HCT116 (cell line): ENCODE data around the gene HOXC6. TPM values are rescaled to one million over a fixed set of nuclear protein-coding genes. Genes with fewer than 3 reads are reported as not detected.

Source experiments
- ATAC-seq: fragments of 200-7000 bp; cut with Tn5 transposase; 2 replicates; pipeline ENCODE4 v1.9.1; 2020; ENCODE audit warnings: mild to moderate bottlenecking, moderate library complexity
- BruUV-seq: library from RNA; stranded (reverse); fragments of 400-500 nt; replicated peaks from 2 replicates; lab custom pipeline; 2021; lab: Mats Ljungman, UMichigan
- CTCF ChIA-PET: fragments of 300-600 bp; sonication (Branson Sonifier 250); formaldehyde crosslinking; loops from one replicate; lab custom pipeline; 2021; ENCODE audit warnings: antibody characterized with exemption; lab: Charles Lee
- POLR2A ChIA-PET: fragments of 300-600, 350-600 bp; sonication (Branson Sonifier 250); formaldehyde crosslinking; loops from one replicate; lab custom pipeline; 2021; ENCODE audit warnings: antibody characterized with exemption; lab: Charles Lee
- RAD21 ChIA-PET, 2 experiments: fragments of 300-600 bp; sonication (Branson Sonifier 250); formaldehyde crosslinking; loops; one replicate each; lab custom pipeline; 2023; ENCODE audit warnings: low total read pairs in 2 of 2; ENCODE audit not compliant: uncharacterized antibody in 2 of 2, unreplicated experiment in 2 of 2, low non-redundant PET in 1 of 2; lab: Charles Lee
- DNase-seq: peaks from one replicate; pipeline ENCODE4 v3.0.0-alpha.2; 2010; ENCODE audit warnings: low read depth, low spot score
- H2AFZ ChIP-seq: fragments of 200-600 bp; shearing (Covaris generic), sonication (generic); 2 replicates; pipeline ENCODE4 v1.6.1; 2017; ENCODE audit warnings: low read depth, mixed run types, mixed read lengths, antibody characterized with exemption, low read length; ENCODE audit not compliant: poor library complexity, severe bottlenecking
- H3K27ac ChIP-seq: 2 replicates; pipeline ENCODE4 v1.5.1; 2012; ENCODE audit warnings: low read depth, low read length
- H3K27me3 ChIP-seq: fragments of 200-600 bp; sonication (generic); 2 replicates; pipeline ENCODE4 v1.6.1; 2016; ENCODE audit warnings: mixed run types, low read length, mixed read lengths; ENCODE audit not compliant: insufficient read depth
- H3K36me3 ChIP-seq, 2 experiments: fragments of 200-500 bp in 1 of 2; fragments of 200-600 bp in 1 of 2; sonication (Bioruptor generic) in 1 of 2; sonication (generic) in 1 of 2; 2 replicates each; pipeline versions ENCODE4 v1.5.1 to v1.6.1; 2014 to 2016; ENCODE audit warnings: low read length in 2 of 2, inconsistent platforms in 1 of 2, mixed read lengths in 1 of 2, mixed run types in 1 of 2; ENCODE audit not compliant: insufficient read depth in 2 of 2, control insufficient read depth in 1 of 2
- H3K4me1 ChIP-seq, 2 experiments: fragments of 200-600 bp in 1 of 2; sonication (generic) in 1 of 2; 2 replicates each; pipeline versions ENCODE4 v1.5.1 to v1.6.1; 2012 to 2017; ENCODE audit warnings: low read length in 2 of 2, inconsistent platforms in 1 of 2, mild to moderate bottlenecking in 1 of 2, mixed read lengths in 1 of 2, mixed run types in 1 of 2, moderate library complexity in 1 of 2; ENCODE audit not compliant: insufficient read depth in 2 of 2, control insufficient read depth in 1 of 2
- H3K4me2 ChIP-seq: fragments of 200-600 bp; sonication (generic); 2 replicates; pipeline ENCODE4 v1.6.1; 2017; ENCODE audit warnings: mixed run types, low read length, mixed read lengths
- H3K4me3 ChIP-seq, 2 experiments: fragments of 200-600 bp in 1 of 2; sonication (generic) in 1 of 2; replicated peaks in 1 of 2; 2 replicates each; pipeline ENCODE4 v1.5.1; 2011 to 2016; ENCODE audit warnings: low read length in 2 of 2, control low read depth in 1 of 2, low read depth in 1 of 2, mild to moderate bottlenecking in 1 of 2, mixed read lengths in 1 of 2, mixed run types in 1 of 2
- H3K79me2 ChIP-seq: fragments of 200-600 bp; sonication (generic); 2 replicates; pipeline ENCODE4 v1.6.1; 2017; ENCODE audit warnings: mild to moderate bottlenecking, mixed run types, low read length, moderate library complexity, mixed read lengths; ENCODE audit not compliant: insufficient read depth
- H3K9ac ChIP-seq: fragments of 200-600 bp; sonication (generic); 2 replicates; pipeline ENCODE4 v1.6.1; 2016; ENCODE audit warnings: low read length, mixed read lengths
- H3K9me2 ChIP-seq: fragments of 200-600 bp; sonication (generic), shearing (Covaris generic); 2 replicates; pipeline ENCODE4 v1.6.1; 2017; ENCODE audit warnings: mixed run types, mild to moderate bottlenecking, moderate library complexity; ENCODE audit not compliant: insufficient read depth
- H3K9me3 ChIP-seq, 2 experiments: fragments of 200-500 bp in 1 of 2; fragments of 200-600 bp in 1 of 2; sonication (Bioruptor generic) in 1 of 2; sonication (generic) in 1 of 2; 2 replicates each; pipeline ENCODE4 v1.6.1; 2014 to 2017; ENCODE audit warnings: low read length in 2 of 2, mixed read lengths in 2 of 2, inconsistent platforms in 1 of 2, low read depth in 1 of 2, mild to moderate bottlenecking in 1 of 2, mixed run types in 1 of 2, moderate library complexity in 1 of 2; ENCODE audit not compliant: control insufficient read depth in 1 of 2, insufficient read depth in 1 of 2
- H4K20me1 ChIP-seq: fragments of 200-600 bp; sonication (generic), shearing (Covaris generic); 2 replicates; pipeline ENCODE4 v1.6.1; 2017; ENCODE audit warnings: mixed run types, mild to moderate bottlenecking, moderate library complexity; ENCODE audit not compliant: insufficient read depth
- CTCF ChIP-seq, 3 experiments: fragments of 200-600 bp in 1 of 3; sonication (generic) in 1 of 3; IDR thresholded peaks in 2 of 3; conservative IDR thresholded peaks in 1 of 3; 2 replicates each; pipeline ENCODE4 v1.5.1; 2012 to 2017; ENCODE audit warnings: low read depth in 2 of 3, low read length in 2 of 3, antibody characterized with exemption in 1 of 3, borderline replicate concordance in 1 of 3, control low read depth in 1 of 3, mild to moderate bottlenecking in 1 of 3, mixed read lengths in 1 of 3, mixed run types in 1 of 3, moderate library complexity in 1 of 3; ENCODE audit not compliant: insufficient read depth in 1 of 3
- EZH2phosphoT487 ChIP-seq: fragments of 200-600 bp; IDR thresholded peaks from 2 replicates; pipeline ENCODE4 v1.6.1; 2018; ENCODE audit warnings: antibody characterized with exemption, borderline replicate concordance
- FOSL1 ChIP-seq: IDR thresholded peaks from 2 replicates; pipeline ENCODE4 v1.6.1; 2012; ENCODE audit warnings: low read depth
- JUND ChIP-seq: IDR thresholded peaks from 2 replicates; pipeline ENCODE4 v1.6.1; 2012
- POLR2A ChIP-seq: IDR thresholded peaks from 2 replicates; pipeline ENCODE4 v1.7.0; 2011; ENCODE audit warnings: borderline replicate concordance; ENCODE audit not compliant: insufficient read depth, insufficient read length; ENCODE audit errors: extremely low read depth
- SP1 ChIP-seq: IDR thresholded peaks from 2 replicates; pipeline ENCODE4 v1.6.1; 2012; ENCODE audit warnings: low read depth
- intact Hi-C: fragments of 100-400 bp; cut with micrococcal nuclease; formaldehyde crosslinking; loops from 2 replicates; pipeline ENCODE4 v1.10.0; 2022
- total RNA-seq: library from RNA; stranded (reverse); gene quantifications from one replicate; pipeline ENCODE4 v1.2.1, GENCODE V29; 2021; ENCODE audit not compliant: unreplicated experiment

Gene HOXC6
- total RNA-seq, 1 experiment from 2014 or later: 3.1 TPM

- Histone ChIP-seq H3K9me2 (no peaks in the 10 kb centered on the region), H3K36me3 (peaks cover 0 to 6% of the 10 kb centered on the region in 2 experiments; a peak in 1 of 4 replicates), H3K9ac (0 out of 2 replicates have a peak overlapping the region, but pooled peaks have one; percentile 11), H4K20me1 (no peaks in the 10 kb centered on the region), H3K4me1 (peaks cover 22 to 46% of the 10 kb centered on the region in 2 experiments), H3K4me3 (0 out of 4 replicates have a peak overlapping the region, but pooled peaks of 1 of the 2 experiments have one; percentile 82), H3K27ac (no peak overlapping the region), H3K79me2 (peaks cover 50% of the 10 kb centered on the region), H3K4me2 (peak overlapping the region; percentile 88), H3K27me3 (no peaks in the 10 kb centered on the region), H2AFZ (no peak overlapping the region), H3K9me3 (no peaks in the 10 kb centered on the region)
- ATAC-seq (no peak), DNase-seq (no peak)
- no TSS peak for BruUV-seq
- ChIA-PET RAD21 (no interaction called here), POLR2A (interaction anchor here (0.7 to 3.4 kb wide), 2 partner anchors 19 to 321 kb away, joined by 3 to 9 read pairs; no protein-coding TSS in a partner anchor), CTCF (interaction anchor here (0.9 to 4.7 kb wide), 6 partner anchors 10 to 209 kb away, joined by 3 to 22 read pairs (median 5); partner anchors contain the start of gene HOXC10)
- TF ChIP-seq JUND (no peak), EZH2phosphoT487 (no peak), FOSL1 (no peak), CTCF (IDR thresholded peaks at IDR 0.05 in 2 of 3, conservative IDR thresholded peaks at IDR 0.05 in 1 of 3; ENCODE audit: borderline replicate concordance in 1 of 3, insufficient read depth in 1 of 3, low read depth in 2 of 3, low read length in 2 of 3) (no peak), SP1 (no peak), POLR2A (no peak)
- intact Hi-C loops: no loop called here
These were observed 29.9 kb upstream of the HOXC6 start for GRCh38 chr12:53998110-53998899.
